ENCODE results near the gene CLDN15.

DNA sequence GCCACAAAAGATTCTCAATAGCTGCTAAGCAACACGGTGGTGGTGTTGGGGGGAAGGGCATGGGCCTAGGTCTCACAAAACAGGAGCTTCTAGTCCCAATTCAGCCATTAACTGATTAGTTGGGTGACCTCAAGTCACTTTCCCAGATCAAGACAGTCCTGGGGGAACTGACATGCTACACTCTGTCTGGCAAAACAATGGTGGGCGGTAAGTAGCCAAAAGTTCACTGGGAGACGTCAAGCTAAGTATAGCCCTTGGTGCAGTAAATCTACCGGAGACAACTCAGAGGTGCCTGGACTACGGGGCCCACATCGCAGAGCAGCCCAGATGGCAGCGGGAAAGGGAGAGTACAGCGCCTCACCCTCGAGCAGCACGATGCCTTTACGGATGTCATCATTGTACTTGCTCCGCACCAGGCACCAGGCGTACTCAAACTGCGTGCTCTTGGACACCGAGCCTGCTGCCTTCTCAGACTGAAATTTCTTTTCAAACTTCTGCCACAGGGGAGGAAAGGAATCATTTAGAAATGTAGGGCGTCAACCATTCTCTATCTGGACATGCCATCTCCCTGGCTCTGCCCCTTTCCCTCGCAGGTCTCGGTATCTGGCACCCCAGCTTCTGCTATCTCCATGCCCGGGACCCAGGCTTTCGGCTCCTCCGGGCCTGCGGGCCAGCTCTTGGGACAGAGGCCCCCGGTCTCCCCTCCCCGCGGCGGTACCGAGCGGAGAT, 6.2 kb upstream of the CLDN15 start:
- TF ChIP-seq, protein P1, sequence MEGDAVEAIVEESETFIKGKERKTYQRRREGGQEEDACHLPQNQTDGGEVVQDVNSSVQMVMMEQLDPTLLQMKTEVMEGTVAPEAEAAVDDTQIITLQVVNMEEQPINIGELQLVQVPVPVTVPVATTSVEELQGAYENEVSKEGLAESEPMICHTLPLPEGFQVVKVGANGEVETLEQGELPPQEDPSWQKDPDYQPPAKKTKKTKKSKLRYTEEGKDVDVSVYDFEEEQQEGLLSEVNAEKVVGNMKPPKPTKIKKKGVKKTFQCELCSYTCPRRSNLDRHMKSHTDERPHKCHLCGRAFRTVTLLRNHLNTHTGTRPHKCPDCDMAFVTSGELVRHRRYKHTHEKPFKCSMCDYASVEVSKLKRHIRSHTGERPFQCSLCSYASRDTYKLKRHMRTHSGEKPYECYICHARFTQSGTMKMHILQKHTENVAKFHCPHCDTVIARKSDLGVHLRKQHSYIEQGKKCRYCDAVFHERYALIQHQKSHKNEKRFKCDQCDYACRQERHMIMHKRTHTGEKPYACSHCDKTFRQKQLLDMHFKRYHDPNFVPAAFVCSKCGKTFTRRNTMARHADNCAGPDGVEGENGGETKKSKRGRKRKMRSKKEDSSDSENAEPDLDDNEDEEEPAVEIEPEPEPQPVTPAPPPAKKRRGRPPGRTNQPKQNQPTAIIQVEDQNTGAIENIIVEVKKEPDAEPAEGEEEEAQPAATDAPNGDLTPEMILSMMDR (IDR thresholded peaks at IDR 0.05) = no peak
- no peak for TF ChIP-seq POLR2A (IDR thresholded peaks at IDR 0.05)
- TF ChIP-seq POLR2AphosphoS5 (IDR thresholded peaks at IDR 0.05) = no peak

All from suprapubic skin (tissue), 4 donors.